ENCODE data around the gene DPAGT1. TPM values are rescaled to one million over a fixed set of nuclear protein-coding genes. Genes with fewer than 3 reads are reported as not detected.

The DPAGT1 gene
- total RNA-seq, 1 experiment from 2014 or later: 63.5 TPM

DNA sequence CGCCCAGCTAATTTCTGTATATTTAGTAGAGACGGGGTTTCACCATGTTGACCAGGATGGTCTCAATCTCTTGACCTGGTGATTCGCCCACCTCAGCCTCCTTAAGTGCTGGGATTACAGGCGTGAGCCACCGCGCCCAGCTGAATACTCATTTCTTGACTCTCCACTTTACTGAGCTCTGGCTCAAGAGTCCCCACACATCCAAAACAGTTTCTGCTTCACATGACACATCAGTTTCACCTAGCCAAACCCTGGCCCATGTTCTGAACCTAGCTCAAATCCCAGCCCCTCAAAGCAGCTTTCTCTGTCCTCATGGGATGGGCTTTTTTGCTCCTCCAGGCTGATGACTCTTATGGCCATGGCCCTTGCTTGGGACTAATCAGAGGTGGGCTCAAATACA, 54.4 kb downstream of the DPAGT1 start (continued):
- TF ChIP-seq, protein P1, sequence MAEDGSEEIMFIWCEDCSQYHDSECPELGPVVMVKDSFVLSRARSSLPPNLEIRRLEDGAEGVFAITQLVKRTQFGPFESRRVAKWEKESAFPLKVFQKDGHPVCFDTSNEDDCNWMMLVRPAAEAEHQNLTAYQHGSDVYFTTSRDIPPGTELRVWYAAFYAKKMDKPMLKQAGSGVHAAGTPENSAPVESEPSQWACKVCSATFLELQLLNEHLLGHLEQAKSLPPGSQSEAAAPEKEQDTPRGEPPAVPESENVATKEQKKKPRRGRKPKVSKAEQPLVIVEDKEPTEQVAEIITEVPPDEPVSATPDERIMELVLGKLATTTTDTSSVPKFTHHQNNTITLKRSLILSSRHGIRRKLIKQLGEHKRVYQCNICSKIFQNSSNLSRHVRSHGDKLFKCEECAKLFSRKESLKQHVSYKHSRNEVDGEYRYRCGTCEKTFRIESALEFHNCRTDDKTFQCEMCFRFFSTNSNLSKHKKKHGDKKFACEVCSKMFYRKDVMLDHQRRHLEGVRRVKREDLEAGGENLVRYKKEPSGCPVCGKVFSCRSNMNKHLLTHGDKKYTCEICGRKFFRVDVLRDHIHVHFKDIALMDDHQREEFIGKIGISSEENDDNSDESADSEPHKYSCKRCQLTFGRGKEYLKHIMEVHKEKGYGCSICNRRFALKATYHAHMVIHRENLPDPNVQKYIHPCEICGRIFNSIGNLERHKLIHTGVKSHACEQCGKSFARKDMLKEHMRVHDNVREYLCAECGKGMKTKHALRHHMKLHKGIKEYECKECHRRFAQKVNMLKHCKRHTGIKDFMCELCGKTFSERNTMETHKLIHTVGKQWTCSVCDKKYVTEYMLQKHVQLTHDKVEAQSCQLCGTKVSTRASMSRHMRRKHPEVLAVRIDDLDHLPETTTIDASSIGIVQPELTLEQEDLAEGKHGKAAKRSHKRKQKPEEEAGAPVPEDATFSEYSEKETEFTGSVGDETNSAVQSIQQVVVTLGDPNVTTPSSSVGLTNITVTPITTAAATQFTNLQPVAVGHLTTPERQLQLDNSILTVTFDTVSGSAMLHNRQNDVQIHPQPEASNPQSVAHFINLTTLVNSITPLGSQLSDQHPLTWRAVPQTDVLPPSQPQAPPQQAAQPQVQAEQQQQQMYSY (CRISPR knock-in tag; IDR thresholded peaks at IDR 0.05): no peak
- no peak for TF ChIP-seq JAZF1 (CRISPR knock-in tag; IDR thresholded peaks at IDR 0.05)
- TF ChIP-seq FOXK1 (CRISPR knock-in tag; IDR thresholded peaks at IDR 0.05): no peak
- TF ChIP-seq CBFB (CRISPR knock-in tag; IDR thresholded peaks at IDR 0.05; ENCODE audit: low read depth): no peak
- TF ChIP-seq, protein P2, sequence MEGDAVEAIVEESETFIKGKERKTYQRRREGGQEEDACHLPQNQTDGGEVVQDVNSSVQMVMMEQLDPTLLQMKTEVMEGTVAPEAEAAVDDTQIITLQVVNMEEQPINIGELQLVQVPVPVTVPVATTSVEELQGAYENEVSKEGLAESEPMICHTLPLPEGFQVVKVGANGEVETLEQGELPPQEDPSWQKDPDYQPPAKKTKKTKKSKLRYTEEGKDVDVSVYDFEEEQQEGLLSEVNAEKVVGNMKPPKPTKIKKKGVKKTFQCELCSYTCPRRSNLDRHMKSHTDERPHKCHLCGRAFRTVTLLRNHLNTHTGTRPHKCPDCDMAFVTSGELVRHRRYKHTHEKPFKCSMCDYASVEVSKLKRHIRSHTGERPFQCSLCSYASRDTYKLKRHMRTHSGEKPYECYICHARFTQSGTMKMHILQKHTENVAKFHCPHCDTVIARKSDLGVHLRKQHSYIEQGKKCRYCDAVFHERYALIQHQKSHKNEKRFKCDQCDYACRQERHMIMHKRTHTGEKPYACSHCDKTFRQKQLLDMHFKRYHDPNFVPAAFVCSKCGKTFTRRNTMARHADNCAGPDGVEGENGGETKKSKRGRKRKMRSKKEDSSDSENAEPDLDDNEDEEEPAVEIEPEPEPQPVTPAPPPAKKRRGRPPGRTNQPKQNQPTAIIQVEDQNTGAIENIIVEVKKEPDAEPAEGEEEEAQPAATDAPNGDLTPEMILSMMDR (IDR thresholded peaks at IDR 0.05): no peak
- TF ChIP-seq, protein P3, sequence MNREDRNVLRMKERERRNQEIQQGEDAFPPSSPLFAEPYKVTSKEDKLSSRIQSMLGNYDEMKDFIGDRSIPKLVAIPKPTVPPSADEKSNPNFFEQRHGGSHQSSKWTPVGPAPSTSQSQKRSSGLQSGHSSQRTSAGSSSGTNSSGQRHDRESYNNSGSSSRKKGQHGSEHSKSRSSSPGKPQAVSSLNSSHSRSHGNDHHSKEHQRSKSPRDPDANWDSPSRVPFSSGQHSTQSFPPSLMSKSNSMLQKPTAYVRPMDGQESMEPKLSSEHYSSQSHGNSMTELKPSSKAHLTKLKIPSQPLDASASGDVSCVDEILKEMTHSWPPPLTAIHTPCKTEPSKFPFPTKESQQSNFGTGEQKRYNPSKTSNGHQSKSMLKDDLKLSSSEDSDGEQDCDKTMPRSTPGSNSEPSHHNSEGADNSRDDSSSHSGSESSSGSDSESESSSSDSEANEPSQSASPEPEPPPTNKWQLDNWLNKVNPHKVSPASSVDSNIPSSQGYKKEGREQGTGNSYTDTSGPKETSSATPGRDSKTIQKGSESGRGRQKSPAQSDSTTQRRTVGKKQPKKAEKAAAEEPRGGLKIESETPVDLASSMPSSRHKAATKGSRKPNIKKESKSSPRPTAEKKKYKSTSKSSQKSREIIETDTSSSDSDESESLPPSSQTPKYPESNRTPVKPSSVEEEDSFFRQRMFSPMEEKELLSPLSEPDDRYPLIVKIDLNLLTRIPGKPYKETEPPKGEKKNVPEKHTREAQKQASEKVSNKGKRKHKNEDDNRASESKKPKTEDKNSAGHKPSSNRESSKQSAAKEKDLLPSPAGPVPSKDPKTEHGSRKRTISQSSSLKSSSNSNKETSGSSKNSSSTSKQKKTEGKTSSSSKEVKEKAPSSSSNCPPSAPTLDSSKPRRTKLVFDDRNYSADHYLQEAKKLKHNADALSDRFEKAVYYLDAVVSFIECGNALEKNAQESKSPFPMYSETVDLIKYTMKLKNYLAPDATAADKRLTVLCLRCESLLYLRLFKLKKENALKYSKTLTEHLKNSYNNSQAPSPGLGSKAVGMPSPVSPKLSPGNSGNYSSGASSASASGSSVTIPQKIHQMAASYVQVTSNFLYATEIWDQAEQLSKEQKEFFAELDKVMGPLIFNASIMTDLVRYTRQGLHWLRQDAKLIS (CRISPR knock-in tag; IDR thresholded peaks at IDR 0.05; ENCODE audit: borderline replicate concordance): no peak
- TF ChIP-seq PRRX2 (CRISPR knock-in tag; IDR thresholded peaks at IDR 0.05): no peak

Other genes starting within 250 kb of the DPAGT1 start
- 0.07 TPM in 1 of 3 replicates, not detected in the others for gene CXCR5, start 218.0 kb downstream of the DPAGT1 start, total RNA-seq (2021)
- 62.1 to 65.3 TPM (median 64.7 TPM) in 3 replicates for gene BCL9L, start 175.9 kb downstream of the DPAGT1 start, total RNA-seq (2021)
- gene UPK2, start 145.6 kb downstream of the DPAGT1 start, total RNA-seq (2021): not detected in 3 replicates
- not detected in 3 replicates for gene FOXR1, start 130.1 kb downstream of the DPAGT1 start, total RNA-seq (2021)
- 39.1 to 42.1 TPM (median 41.7 TPM) in 3 replicates for gene CENATAC, start 103.7 kb downstream of the DPAGT1 start, total RNA-seq (2021)
- gene RPS25, start 83.5 kb downstream of the DPAGT1 start, total RNA-seq (2021): 1,349 to 1,504 TPM (median 1,464 TPM) in 3 replicates
- gene TRAPPC4, start 83.1 kb downstream of the DPAGT1 start, total RNA-seq (2021): 65.1 to 75.7 TPM (median 65.5 TPM) in 3 replicates
- gene SLC37A4, start 71.0 kb downstream of the DPAGT1 start, total RNA-seq (2021): 48.6 to 57.0 TPM (median 54.5 TPM) in 3 replicates
- 212 to 276 TPM (median 218 TPM) in 3 replicates for gene HYOU1, start 44.6 kb downstream of the DPAGT1 start, total RNA-seq (2021)
- gene VPS11, start 34.0 kb downstream of the DPAGT1 start, total RNA-seq (2021): 17.2 to 20.2 TPM (median 18.4 TPM) in 3 replicates
- gene HMBS, start 17.0 kb downstream of the DPAGT1 start, total RNA-seq (2021): 55.4 to 64.4 TPM (median 62.3 TPM) in 3 replicates
- gene C2CD2L, start 5.5 kb upstream of the DPAGT1 start, total RNA-seq (2021): 3.4 to 6.4 TPM (median 4.4 TPM) in 3 replicates
- gene HINFP, start 19.7 kb upstream of the DPAGT1 start, total RNA-seq (2021): 34.0 to 37.1 TPM (median 35.4 TPM) in 3 replicates
- gene ABCG4, start 47.2 kb upstream of the DPAGT1 start, total RNA-seq (2021): 1.9 to 4.4 TPM (median 2.1 TPM) in 3 replicates
- gene NLRX1, start 66.9 kb upstream of the DPAGT1 start, total RNA-seq (2021): 19.9 to 23.2 TPM (median 20.8 TPM) in 3 replicates
- 0.32 to 0.59 TPM in 2 of 3 replicates, not detected in the other for gene NHERF4, start 83.6 kb upstream of the DPAGT1 start, total RNA-seq (2021)
- gene CBL, start 104.5 kb upstream of the DPAGT1 start, total RNA-seq (2021): 45.6 to 47.9 TPM (median 46.7 TPM) in 3 replicates
- gene MCAM, start 215.3 kb upstream of the DPAGT1 start, total RNA-seq (2021): 20.7 to 26.4 TPM (median 22.1 TPM) in 3 replicates
- 90.0 to 91.1 TPM (median 90.6 TPM) in 3 replicates for gene RNF26, start 232.7 kb upstream of the DPAGT1 start, total RNA-seq (2021)
- 2.0 to 3.0 TPM (median 2.2 TPM) in 3 replicates for gene C1QTNF5, start 239.0 kb upstream of the DPAGT1 start, total RNA-seq (2021)
- not detected in 3 replicates for gene MFRP, start 244.9 kb upstream of the DPAGT1 start, total RNA-seq (2021)

All from WTC11 (cell line).